ENCODE measurements around the gene PGBD5. TPM values are rescaled to one million over a fixed set of nuclear protein-coding genes. Genes with fewer than 3 reads are reported as not detected.
A peak's percentile ranks its signal among the peaks of the same experiment; 100 is the strongest.

PGBD5 gene
- total and polyA plus RNA-seq, 8 donors = 2.8 to 17.2 (median 10.4) TPM

- FAIRE-seq = no peak
- Histone ChIP-seq H3K4me3 (no peak overlapping the region), H3K4me1 (peaks cover 0 to 4% (median 4%) of the 10 kb centered on the region in 3 donors), H3K36me3 (peaks cover 0 to 15% (median 0%) of the 10 kb centered on the region in 3 donors), H3K9me3 (no peaks in the 10 kb centered on the region), H3K27ac (no peak overlapping the region), H3K27me3 (no peaks in the 10 kb centered on the region)
- intact Hi-C loops (cut with DNase I) = no loop called here
- WGBS, 2 donors = 94% methylated on average over 7 of the region's 7 CpGs
- DNase-seq = no peak
- no peak for ATAC-seq
- TF ChIP-seq CTCF (IDR thresholded peaks at IDR 0.05) = no peak
Observed at GRCh38 chr1:230328342-230329015, 97.7 kb downstream of the PGBD5 start.

GRCh38 chr1:230327892-230328284, 98.2 kb downstream of the PGBD5 start:
- DNase-seq (no peak), FAIRE-seq (no peak), ATAC-seq (no peak)
- TF ChIP-seq CTCF (IDR thresholded peaks at IDR 0.05) = no peak
- Histone ChIP-seq H3K36me3 (peaks cover 0 to 19% (median 0%) of the 10 kb centered on the region in 3 donors), H3K27me3 (no peaks in the 10 kb centered on the region), H3K9me3 (no peaks in the 10 kb centered on the region), H3K4me3 (no peak overlapping the region), H3K27ac (no peak overlapping the region), H3K4me1 (peaks cover 0 to 4% (median 4%) of the 10 kb centered on the region in 3 donors)
- WGBS, 2 donors = 92 to 95% methylated on average over 9 of the region's 9 CpGs
- intact Hi-C loops (cut with DNase I) = no loop called here

- DNase-seq (no peak), ATAC-seq (peak; percentile 53 to 84 (median 63)), FAIRE-seq (no peak)
- H3K27me3 ChIP-seq = no peaks in the 10 kb centered on the region
- intact Hi-C loops (cut with DNase I) = no loop called here
- H3K9me3 ChIP-seq = no peaks in the 10 kb centered on the region
- no peak for TF ChIP-seq CTCF (IDR thresholded peaks at IDR 0.05)
- no peak overlapping the region for H3K4me3 ChIP-seq
- no peak overlapping the region for H3K27ac ChIP-seq
- H3K36me3 ChIP-seq = peaks cover 0 to 25% (median 0%) of the 10 kb centered on the region in 3 donors
- 69 to 75% methylated on average over 27 to 31 of the region's 31 CpGs for WGBS, 2 donors
- peaks cover 0 to 4% (median 4%) of the 10 kb centered on the region in 3 donors for H3K4me1 ChIP-seq
Observed at GRCh38 chr1:230326971-230327891, 98.9 kb downstream of the PGBD5 start.

- WGBS, 2 donors = 87 to 94% methylated on average over 9 of the region's 9 CpGs
Observed at GRCh38 chr1:230323686-230324085, 102.4 kb downstream of the PGBD5 start.

More at GRCh38 chr1:230323686-230324085, 102.4 kb downstream of the PGBD5 start:
- peak in 1 of 6 donors; percentile 37 for DNase-seq
- intact Hi-C loops (cut with DNase I) = no loop called here
- Histone ChIP-seq H3K4me1 (peaks cover 0 to 4% (median 4%) of the 10 kb centered on the region in 3 donors), H3K9me3 (no peaks in the 10 kb centered on the region), H3K36me3 (peaks cover 0 to 21% (median 0%) of the 10 kb centered on the region in 3 donors), H3K27ac (no peak overlapping the region), H3K4me3 (no peak overlapping the region), H3K27me3 (no peaks in the 10 kb centered on the region)
- no peak for TF ChIP-seq CTCF (IDR thresholded peaks at IDR 0.05)
- no peak for FAIRE-seq
- no peak for ATAC-seq

Measured in pancreas (tissue), 10 donors.